Prostate gland (tissue), 2 donors: ENCODE data around the gene CPEB2. TPM values are rescaled to one million over a fixed set of nuclear protein-coding genes. Genes with fewer than 3 reads are reported as not detected.

Source experiments
- DNase-seq: peaks from one replicate; pipeline ENCODE4 v3.0.0-alpha.2; 2019; ENCODE audit warnings: low spot score
- H3K27ac ChIP-seq, 2 donors: fragments of 200-600 bp; sonication (generic); 2 replicates each; pipeline ENCODE4 v1.5.1; 2017 to 2019
- H3K27me3 ChIP-seq: fragments of 200-600 bp; sonication (generic); replicated peaks from 2 replicates; pipeline ENCODE4 v1.5.1; 2019; ENCODE audit not compliant: insufficient read depth
- H3K36me3 ChIP-seq, 2 donors: fragments of 200-600 bp; sonication (generic); 1 replicate in 1 of 2; 2 replicates in 1 of 2; pipeline versions ENCODE4 v1.5.1 to v1.8.1; 2017 to 2019
- H3K4me1 ChIP-seq: fragments of 200-600 bp; sonication (generic); replicated peaks from 2 replicates; pipeline ENCODE4 v1.5.1; 2019
- H3K4me3 ChIP-seq, 2 donors: fragments of 200-600 bp; sonication (generic); 2 replicates each; pipeline ENCODE4 v1.5.1; 2017 to 2019
- H3K9me3 ChIP-seq: fragments of 200-600 bp; sonication (generic); 2 replicates; pipeline ENCODE4 v1.5.1; 2017
- CTCF ChIP-seq, 4 experiments: fragments of 200-600 bp in 2 of 4; fragments of 450-650 bp in 2 of 4; sonication (generic) in 2 of 4; IDR thresholded peaks; 1 replicate in 3 of 4; 2 replicates in 1 of 4; pipeline ENCODE4 v1.5.1; 2016 to 2019; ENCODE audit warnings: antibody characterized with exemption in 4 of 4, mild to moderate bottlenecking in 2 of 4, moderate library complexity in 2 of 4
- POLR2A ChIP-seq: fragments of 450-650 bp; IDR thresholded peaks from one replicate; pipeline ENCODE4 v1.6.1; 2016; ENCODE audit warnings: antibody characterized with exemption, mild to moderate bottlenecking
- POLR2AphosphoS5 ChIP-seq: sonication (generic); formaldehyde crosslinking; IDR thresholded peaks from one replicate; pipeline ENCODE4 v1.6.1; 2017; ENCODE audit warnings: antibody characterized with exemption
- WGBS: methylation state at CpG from one replicate; pipeline ENCODE4 v1.1.5; 2018; 5-methylcytosine and 5-hydroxymethylcytosine counted together
- intact Hi-C: fragments of 100-400 bp; cut with DNase I; formaldehyde crosslinking; loops from one replicate; pipeline ENCODE4 v1.14.2; 2022
- total RNA-seq, 2 donors: library from RNA; depleted of rRNA; stranded (reverse); fragments of >200 nt; gene quantifications; one replicate each; pipeline ENCODE4 v1.1.0, GENCODE V29; 2016

The CPEB2 gene
- total RNA-seq, 2 donors from 2014 or later, result 14.5 to 47.3 TPM

- intact Hi-C loops, result no loop called here
- no peaks in the 10 kb centered on the region for H3K4me1 ChIP-seq
These were observed 29.9 kb downstream of the CPEB2 start for GRCh38 chr4:15031993-15032675.

GRCh38 chr4:15034071-15034764, 31.9 kb downstream of the CPEB2 start:
- Histone ChIP-seq H3K27ac (no peak overlapping the region), H3K4me1 (no peaks in the 10 kb centered on the region), H3K27me3 (no peaks in the 10 kb centered on the region), H3K4me3 (no peak overlapping the region), H3K9me3 (no peaks in the 10 kb centered on the region), H3K36me3 (no peaks in the 10 kb centered on the region)
- DNase-seq, result no peak
- TF ChIP-seq POLR2A, result no peak
- no peak for TF ChIP-seq POLR2AphosphoS5
- TF ChIP-seq CTCF (IDR thresholded peaks at IDR 0.05), result no peak
- intact Hi-C loops, result no loop called here
- 87% methylated on average over 6 of the region's 6 CpGs for WGBS

More at GRCh38 chr4:15031993-15032675, 29.9 kb downstream of the CPEB2 start:
- H3K27me3 ChIP-seq, result no peaks in the 10 kb centered on the region
- 81% methylated on average over 2 of the region's 2 CpGs for WGBS
- H3K36me3 ChIP-seq, result no peaks in the 10 kb centered on the region
- no peaks in the 10 kb centered on the region for H3K9me3 ChIP-seq
- TF ChIP-seq POLR2A (no peak), POLR2AphosphoS5 (no peak), CTCF (IDR thresholded peaks at IDR 0.05) (no peak)
- DNase-seq, result no peak
- H3K27ac ChIP-seq, result no peak overlapping the region
- no peak overlapping the region for H3K4me3 ChIP-seq

GRCh38 chr4:15035159-15035558, 32.9 kb downstream of the CPEB2 start:
- Histone ChIP-seq H3K4me3 (no peak overlapping the region), H3K36me3 (no peaks in the 10 kb centered on the region), H3K9me3 (no peaks in the 10 kb centered on the region), H3K27me3 (no peaks in the 10 kb centered on the region), H3K27ac (no peak overlapping the region), H3K4me1 (no peaks in the 10 kb centered on the region)
- TF ChIP-seq CTCF (IDR thresholded peaks at IDR 0.05) (no peak), POLR2AphosphoS5 (no peak), POLR2A (no peak)
- intact Hi-C loops, result no loop called here
- DNase-seq, result no peak

- no peaks in the 10 kb centered on the region for H3K27me3 ChIP-seq
- H3K36me3 ChIP-seq, result no peaks in the 10 kb centered on the region
- intact Hi-C loops, result no loop called here
- no peak for DNase-seq
- no peaks in the 10 kb centered on the region for H3K9me3 ChIP-seq
- no peak overlapping the region for H3K27ac ChIP-seq
- no peaks in the 10 kb centered on the region for H3K4me1 ChIP-seq
- no peak overlapping the region for H3K4me3 ChIP-seq
- TF ChIP-seq CTCF (IDR thresholded peaks at IDR 0.05), result no peak
- no peak for TF ChIP-seq POLR2A
- TF ChIP-seq POLR2AphosphoS5, result no peak
These were observed 35.8 kb downstream of the CPEB2 start for GRCh38 chr4:15037923-15038541.
